PFSK-1 (cell line): ENCODE measurements around the gene SIX1.

Experiments used
- FOXP2 ChIP-seq: optimal IDR thresholded peaks from 2 replicates; pipeline ENCODE3; 2011; ENCODE audit warnings: borderline replicate concordance, control low read depth, inconsistent platforms; ENCODE audit not compliant: insufficient read depth; ENCODE audit errors: extremely low read length, extremely low read depth
- POLR2AphosphoS5 ChIP-seq: IDR thresholded peaks from 2 replicates; pipeline ENCODE4 v1.6.1; 2012; ENCODE audit warnings: low read depth, mild to moderate bottlenecking, control low read depth, low read length, moderate library complexity
- TAF1 ChIP-seq: IDR thresholded peaks from 2 replicates; pipeline ENCODE4 v1.6.1; 2012; ENCODE audit warnings: low read length, control low read depth, borderline replicate concordance; ENCODE audit not compliant: insufficient read depth
- TF ChIP-seq, protein P1 (sequence below), 2 experiments: IDR thresholded peaks; 2 replicates each; pipeline versions ENCODE4 v1.6.1 to v1.8.0; 2011 to 2012; ENCODE audit warnings: low read depth in 2 of 2, low read length in 2 of 2, control low read depth in 1 of 2, inconsistent platforms in 1 of 2, mild to moderate bottlenecking in 1 of 2, moderate library complexity in 1 of 2; ENCODE audit not compliant: insufficient read depth in 1 of 2

DNA sequence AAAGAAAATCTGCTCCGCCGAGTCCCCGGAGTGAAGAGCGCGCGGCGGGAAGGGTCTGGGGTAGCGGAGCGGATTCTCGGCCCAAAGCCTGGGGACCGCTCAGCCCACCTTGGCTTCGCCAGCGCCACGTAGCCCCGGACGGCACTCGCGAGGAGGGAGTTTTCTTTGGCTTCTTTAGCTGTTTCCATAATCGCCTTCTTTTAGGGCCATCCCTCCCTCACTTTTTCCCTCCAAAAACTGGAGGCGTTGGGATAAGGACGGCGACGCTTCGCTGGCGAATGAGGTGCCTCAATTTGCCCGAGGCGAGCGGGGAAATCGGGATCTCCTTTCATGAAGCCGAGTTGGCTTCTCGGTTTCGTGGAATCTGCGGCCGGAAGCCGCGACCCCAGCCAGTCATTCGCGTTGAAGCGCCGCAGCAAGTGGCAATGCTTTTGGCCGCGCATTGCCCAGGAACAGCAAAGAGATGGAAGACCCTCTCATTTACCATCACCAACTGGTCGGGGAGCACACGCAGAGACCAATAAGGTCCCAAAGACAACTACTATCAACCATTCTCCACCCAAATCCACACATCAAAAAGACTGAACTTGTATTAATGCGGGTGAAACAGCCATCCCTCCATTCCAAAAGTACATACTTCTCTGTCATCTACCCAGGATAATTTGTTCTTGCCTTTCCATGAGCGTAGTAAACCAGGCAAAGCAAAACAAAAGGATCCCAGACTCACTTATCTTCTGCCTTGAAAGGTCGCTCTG lies 8.4 kb upstream of the SIX1 start:
- TF ChIP-seq POLR2AphosphoS5 (no peak), FOXP2 (no peak), TAF1 (no peak)
- TF ChIP-seq, protein P1, sequence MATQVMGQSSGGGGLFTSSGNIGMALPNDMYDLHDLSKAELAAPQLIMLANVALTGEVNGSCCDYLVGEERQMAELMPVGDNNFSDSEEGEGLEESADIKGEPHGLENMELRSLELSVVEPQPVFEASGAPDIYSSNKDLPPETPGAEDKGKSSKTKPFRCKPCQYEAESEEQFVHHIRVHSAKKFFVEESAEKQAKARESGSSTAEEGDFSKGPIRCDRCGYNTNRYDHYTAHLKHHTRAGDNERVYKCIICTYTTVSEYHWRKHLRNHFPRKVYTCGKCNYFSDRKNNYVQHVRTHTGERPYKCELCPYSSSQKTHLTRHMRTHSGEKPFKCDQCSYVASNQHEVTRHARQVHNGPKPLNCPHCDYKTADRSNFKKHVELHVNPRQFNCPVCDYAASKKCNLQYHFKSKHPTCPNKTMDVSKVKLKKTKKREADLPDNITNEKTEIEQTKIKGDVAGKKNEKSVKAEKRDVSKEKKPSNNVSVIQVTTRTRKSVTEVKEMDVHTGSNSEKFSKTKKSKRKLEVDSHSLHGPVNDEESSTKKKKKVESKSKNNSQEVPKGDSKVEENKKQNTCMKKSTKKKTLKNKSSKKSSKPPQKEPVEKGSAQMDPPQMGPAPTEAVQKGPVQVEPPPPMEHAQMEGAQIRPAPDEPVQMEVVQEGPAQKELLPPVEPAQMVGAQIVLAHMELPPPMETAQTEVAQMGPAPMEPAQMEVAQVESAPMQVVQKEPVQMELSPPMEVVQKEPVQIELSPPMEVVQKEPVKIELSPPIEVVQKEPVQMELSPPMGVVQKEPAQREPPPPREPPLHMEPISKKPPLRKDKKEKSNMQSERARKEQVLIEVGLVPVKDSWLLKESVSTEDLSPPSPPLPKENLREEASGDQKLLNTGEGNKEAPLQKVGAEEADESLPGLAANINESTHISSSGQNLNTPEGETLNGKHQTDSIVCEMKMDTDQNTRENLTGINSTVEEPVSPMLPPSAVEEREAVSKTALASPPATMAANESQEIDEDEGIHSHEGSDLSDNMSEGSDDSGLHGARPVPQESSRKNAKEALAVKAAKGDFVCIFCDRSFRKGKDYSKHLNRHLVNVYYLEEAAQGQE (IDR thresholded peaks at IDR 0.05; ENCODE audit: insufficient read depth in 1 of 2, low read depth in 2 of 2, low read length in 2 of 2) = no peak
